SK-N-SH treated with all-trans-retinoic acid at 6 μM for 48 hours (cell line): Measurements from ENCODE around the gene IPPK.

Source experiments
- BACH2 ChIP-seq: fragments of 250-450 bp; sonication (Bioruptor Pico); IDR thresholded peaks from 2 replicates; pipeline ENCODE4 v1.9.0; 2021; ENCODE audit warnings: mild to moderate bottlenecking, borderline replicate concordance
- CREB5 ChIP-seq: fragments of 250-450 bp; sonication (Bioruptor Pico); IDR thresholded peaks from 2 replicates; pipeline ENCODE4 v1.5.1; 2020; ENCODE audit warnings: low read depth, mild to moderate bottlenecking, moderate library complexity
- CSDC2 ChIP-seq: fragments of 250-450 bp; sonication (Bioruptor Pico); IDR thresholded peaks from 2 replicates; pipeline ENCODE4 v1.5.0; 2020; ENCODE audit warnings: mild to moderate bottlenecking, moderate library complexity
- ISL1 ChIP-seq: fragments of 250-450 bp; sonication (Bioruptor Pico); IDR thresholded peaks from 2 replicates; pipeline ENCODE4 v2.1.2; 2022; ENCODE audit warnings: mild to moderate bottlenecking, moderate library complexity
- OSR1 ChIP-seq: fragments of 250-450 bp; sonication (Bioruptor Pico); IDR thresholded peaks from 2 replicates; pipeline ENCODE4 v1.8.0; 2022; ENCODE audit warnings: moderate library complexity, mild to moderate bottlenecking, inconsistent platforms
- PPARA ChIP-seq: fragments of 250-450 bp; sonication (Bioruptor Pico); IDR thresholded peaks from 2 replicates; pipeline ENCODE4 v1.5.0; 2020; ENCODE audit warnings: mild to moderate bottlenecking, borderline replicate concordance
- RARB ChIP-seq: fragments of 250-450 bp; sonication (Bioruptor Pico); IDR thresholded peaks from 2 replicates; pipeline ENCODE4 v1.8.0; 2021; ENCODE audit warnings: mild to moderate bottlenecking, moderate library complexity
- SNAI2 ChIP-seq: fragments of 250-450 bp; sonication (Bioruptor Pico); IDR thresholded peaks from 2 replicates; pipeline ENCODE4 v1.5.0; 2020; ENCODE audit warnings: mild to moderate bottlenecking, moderate library complexity
- TCF4 ChIP-seq: fragments of 250-450 bp; sonication (Bioruptor Pico); IDR thresholded peaks from 2 replicates; pipeline ENCODE4 v1.8.0; 2021; ENCODE audit warnings: mild to moderate bottlenecking, moderate library complexity, borderline replicate concordance
- ZFP3 ChIP-seq: fragments of 250-450 bp; sonication (Bioruptor Pico); IDR thresholded peaks from 2 replicates; pipeline ENCODE4 v1.5.0; 2020; ENCODE audit warnings: mild to moderate bottlenecking, moderate library complexity
- ZFP30 ChIP-seq: fragments of 450-650 bp; formaldehyde crosslinking; IDR thresholded peaks from 2 replicates; pipeline ENCODE4 v1.5.0; 2022; ENCODE audit warnings: mild to moderate bottlenecking, moderate library complexity
- ZNF70 ChIP-seq: fragments of 450-650 bp; formaldehyde crosslinking; IDR thresholded peaks from 2 replicates; pipeline ENCODE4 v1.5.0; 2020; ENCODE audit warnings: mild to moderate bottlenecking, moderate library complexity
- TF ChIP-seq, protein P1 (sequence below): fragments of 250-450 bp; sonication (Bioruptor Pico); IDR thresholded peaks from 2 replicates; pipeline ENCODE4 v1.5.0; 2020; ENCODE audit warnings: mild to moderate bottlenecking, moderate library complexity

GRCh38 chr9:92709954-92710353 lies 40.0 kb upstream of the IPPK start:
- TF ChIP-seq TCF4 (no peak), BACH2 (CRISPR knock-in tag) (no peak), CSDC2 (CRISPR knock-in tag) (no peak), ZFP30 (no peak), ZNF70 (no peak), RARB (CRISPR knock-in tag) (no peak), CREB5 (CRISPR knock-in tag) (no peak), ZFP3 (CRISPR knock-in tag) (no peak), ISL1 (CRISPR knock-in tag) (no peak), SNAI2 (CRISPR knock-in tag) (no peak), OSR1 (no peak), PPARA (CRISPR knock-in tag) (no peak)
- TF ChIP-seq, protein P1, sequence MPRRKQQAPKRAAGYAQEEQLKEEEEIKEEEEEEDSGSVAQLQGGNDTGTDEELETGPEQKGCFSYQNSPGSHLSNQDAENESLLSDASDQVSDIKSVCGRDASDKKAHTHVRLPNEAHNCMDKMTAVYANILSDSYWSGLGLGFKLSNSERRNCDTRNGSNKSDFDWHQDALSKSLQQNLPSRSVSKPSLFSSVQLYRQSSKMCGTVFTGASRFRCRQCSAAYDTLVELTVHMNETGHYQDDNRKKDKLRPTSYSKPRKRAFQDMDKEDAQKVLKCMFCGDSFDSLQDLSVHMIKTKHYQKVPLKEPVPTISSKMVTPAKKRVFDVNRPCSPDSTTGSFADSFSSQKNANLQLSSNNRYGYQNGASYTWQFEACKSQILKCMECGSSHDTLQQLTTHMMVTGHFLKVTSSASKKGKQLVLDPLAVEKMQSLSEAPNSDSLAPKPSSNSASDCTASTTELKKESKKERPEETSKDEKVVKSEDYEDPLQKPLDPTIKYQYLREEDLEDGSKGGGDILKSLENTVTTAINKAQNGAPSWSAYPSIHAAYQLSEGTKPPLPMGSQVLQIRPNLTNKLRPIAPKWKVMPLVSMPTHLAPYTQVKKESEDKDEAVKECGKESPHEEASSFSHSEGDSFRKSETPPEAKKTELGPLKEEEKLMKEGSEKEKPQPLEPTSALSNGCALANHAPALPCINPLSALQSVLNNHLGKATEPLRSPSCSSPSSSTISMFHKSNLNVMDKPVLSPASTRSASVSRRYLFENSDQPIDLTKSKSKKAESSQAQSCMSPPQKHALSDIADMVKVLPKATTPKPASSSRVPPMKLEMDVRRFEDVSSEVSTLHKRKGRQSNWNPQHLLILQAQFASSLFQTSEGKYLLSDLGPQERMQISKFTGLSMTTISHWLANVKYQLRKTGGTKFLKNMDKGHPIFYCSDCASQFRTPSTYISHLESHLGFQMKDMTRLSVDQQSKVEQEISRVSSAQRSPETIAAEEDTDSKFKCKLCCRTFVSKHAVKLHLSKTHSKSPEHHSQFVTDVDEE (CRISPR knock-in tag): no peak
